ENCODE measurements around the gene GDF3. TPM values are rescaled to one million over a fixed set of nuclear protein-coding genes. Genes with fewer than 3 reads are reported as not detected.
"Not testable (repeated sequence)": the region's sequence is repeated elsewhere in the genome, so short reads cannot be mapped to it uniquely, and the experiment has no call there.

The GDF3 gene
- total and polyA plus RNA-seq, 2 experiments from 2014 or later, result 15.3 to 31.7 TPM

DNA sequence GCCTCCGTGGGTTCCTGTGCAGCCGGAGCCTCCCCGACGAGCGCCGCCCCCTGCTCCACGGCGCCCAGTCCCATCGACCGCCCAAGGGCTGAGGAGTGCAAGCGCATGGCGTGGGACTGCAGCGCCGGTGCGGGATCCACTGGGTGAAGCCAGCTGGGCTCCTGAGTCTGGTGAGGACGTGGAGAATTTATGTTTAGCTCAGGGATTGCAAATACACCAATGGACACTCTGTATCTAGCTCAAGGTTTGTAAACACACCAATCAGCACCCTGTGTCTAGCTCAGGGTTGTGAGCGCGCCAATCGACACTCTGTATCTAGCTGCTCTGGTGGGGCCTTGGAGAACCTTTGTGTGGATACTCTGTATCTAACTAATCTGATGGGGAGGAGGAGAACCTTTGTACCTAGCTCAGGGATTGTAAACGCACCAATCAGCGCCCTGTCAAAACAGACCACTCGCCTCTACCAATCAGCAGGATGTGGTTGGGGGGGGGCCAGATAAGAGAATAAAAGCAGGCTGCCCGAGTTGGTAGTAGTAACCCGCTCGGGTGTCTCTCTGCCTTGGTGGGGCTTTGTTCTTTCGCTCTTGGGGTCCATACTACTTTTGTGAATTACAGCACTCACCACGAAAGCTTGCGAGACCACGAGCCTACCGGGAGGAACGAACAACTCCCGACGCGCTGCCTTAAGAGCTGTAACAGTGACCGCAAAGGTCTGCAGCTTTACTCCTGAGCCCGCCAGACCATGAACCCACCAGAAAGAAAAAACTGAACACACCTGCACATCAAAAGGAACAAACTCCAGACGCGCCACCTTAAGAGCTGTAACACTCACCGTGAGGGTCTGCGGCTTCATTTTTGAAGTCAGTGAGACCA lies 55.2 kb downstream of the GDF3 start:
- H3K79me2 ChIP-seq (replicated peaks; ENCODE audit: insufficient read depth); H3K27ac Mint-ChIP-seq; H3K27me3 Mint-ChIP-seq (ENCODE audit: insufficient read depth, low read depth, poor library complexity); H3F3A ChIP-seq (replicated peaks; ENCODE audit: low read depth); H3K27me3 ChIP-seq (ENCODE audit: insufficient read depth); H3K9me3 Mint-ChIP-seq; H3K4me3 Mint-ChIP-seq; H2AFZ ChIP-seq; H3K27ac ChIP-seq (ENCODE audit: low read depth); H4K20me1 ChIP-seq (replicated peaks; ENCODE audit: insufficient read depth); H3K9me2 ChIP-seq (ENCODE audit: insufficient read depth); H3K36me3 Mint-ChIP-seq (ENCODE audit: low read depth); ATAC-seq; H3K36me3 ChIP-seq (ENCODE audit: insufficient read depth): not testable (repeated sequence)
- H3K4me1 Mint-ChIP-seq, result peaks cover 40% of the 10 kb centered on the region
- peaks cover 30% of the 10 kb centered on the region for H3K4me1 ChIP-seq (ENCODE audit: insufficient read depth)
- TF ChIP-seq POLR2AphosphoS5 (IDR thresholded peaks at IDR 0.05; ENCODE audit: low read depth), result peak; percentile 60
- peak; percentile 57 for DNase-seq (ENCODE audit: low spot score)
- H3K4me2 ChIP-seq, result peak overlapping the region; percentile 76
- H3K4me3 ChIP-seq, result peak overlapping the region; percentile 55

Other genes with a start within 250 kb of the GDF3 start
- gene CD163, start 192.0 kb downstream of the GDF3 start, total RNA-seq (2014; rRNA removed; shearing (Covaris generic)), result 0.04 TPM in 1 of 2 replicates, not detected in the other
- gene CD163, start 192.0 kb downstream of the GDF3 start, polyA plus RNA-seq (2016; fragmentation: Nextera tagmentation; extraction: Ambion mirVana), result not detected in 2 replicates
- gene APOBEC1, start 29.9 kb downstream of the GDF3 start, total RNA-seq (2014; rRNA removed; shearing (Covaris generic)), result not detected in 2 replicates
- not detected in 2 replicates for gene APOBEC1, start 29.9 kb downstream of the GDF3 start, polyA plus RNA-seq (2016; fragmentation: Nextera tagmentation; extraction: Ambion mirVana)
- 2.8 and 4.6 TPM in 2 replicates for gene DPPA3, start 15.7 kb upstream of the GDF3 start, total RNA-seq (2014; rRNA removed; shearing (Covaris generic))
- 5.0 and 5.4 TPM in 2 replicates for gene DPPA3, start 15.7 kb upstream of the GDF3 start, polyA plus RNA-seq (2016; fragmentation: Nextera tagmentation; extraction: Ambion mirVana)
- gene CLEC4C, start 51.6 kb upstream of the GDF3 start, total RNA-seq (2014; rRNA removed; shearing (Covaris generic)), result not detected in 2 replicates
- not detected in 2 replicates for gene CLEC4C, start 51.6 kb upstream of the GDF3 start, polyA plus RNA-seq (2016; fragmentation: Nextera tagmentation; extraction: Ambion mirVana)
- not detected in 2 replicates for gene NANOGNB, start 69.4 kb upstream of the GDF3 start, total RNA-seq (2014; rRNA removed; shearing (Covaris generic))
- gene NANOGNB, start 69.4 kb upstream of the GDF3 start, polyA plus RNA-seq (2016; fragmentation: Nextera tagmentation; extraction: Ambion mirVana), result not detected in 2 replicates
- gene NANOG, start 93.6 kb upstream of the GDF3 start, total RNA-seq (2014; rRNA removed; shearing (Covaris generic)), result 134 TPM in 2 replicates
- gene NANOG, start 93.6 kb upstream of the GDF3 start, polyA plus RNA-seq (2016; fragmentation: Nextera tagmentation; extraction: Ambion mirVana), result 42.0 and 48.5 TPM in 2 replicates
- gene SLC2A14, start 177.1 kb upstream of the GDF3 start, total RNA-seq (2014; rRNA removed; shearing (Covaris generic)), result 26.1 and 31.5 TPM in 2 replicates
- 6.7 and 6.8 TPM in 2 replicates for gene SLC2A14, start 177.1 kb upstream of the GDF3 start, polyA plus RNA-seq (2016; fragmentation: Nextera tagmentation; extraction: Ambion mirVana)
- 388 and 451 TPM in 2 replicates for gene SLC2A3, start 240.4 kb upstream of the GDF3 start, total RNA-seq (2014; rRNA removed; shearing (Covaris generic))
- gene SLC2A3, start 240.4 kb upstream of the GDF3 start, polyA plus RNA-seq (2016; fragmentation: Nextera tagmentation; extraction: Ambion mirVana), result 199 and 208 TPM in 2 replicates